HG03469 (cell line): ENCODE data around the gene GOSR2.
A peak's percentile ranks its signal among the peaks of the same experiment; 100 is the strongest.

Source experiments
- ATAC-seq: cut with Tn5 transposase; IDR thresholded peaks from one replicate; pipeline ENCODE4 v1.9.1; 2021; ENCODE audit warnings: mild to moderate bottlenecking, moderate library complexity, moderate number of reproducible peaks; ENCODE audit not compliant: unreplicated experiment

GOSR2 gene

GRCh38 chr17:46922804-46923635 lies at the start of gene GOSR2:
TSS of gene GOSR2 (plus strand) at chr17:46923160. CDS start at chr17:46923193, 33 bp downstream.
- ATAC-seq = peak; percentile 51

GRCh38 chr17:46873941-46874645 lies 48.9 kb upstream of the GOSR2 start:
- no peak for ATAC-seq

- ATAC-seq = no peak
These were observed 48.1 kb upstream of the GOSR2 start for GRCh38 chr17:46874906-46875305.

- no peak for ATAC-seq
These were observed 47.1 kb upstream of the GOSR2 start for GRCh38 chr17:46875849-46876352.

- no peak for ATAC-seq
These were observed 46.5 kb upstream of the GOSR2 start for GRCh38 chr17:46876353-46876887.

GRCh38 chr17:46876926-46877325 lies 46.0 kb upstream of the GOSR2 start:
- no peak for ATAC-seq

- ATAC-seq = no peak
These were observed 45.5 kb upstream of the GOSR2 start for GRCh38 chr17:46877466-46877865.

GRCh38 chr17:46878055-46878454 lies 44.9 kb upstream of the GOSR2 start:
- ATAC-seq = no peak

- ATAC-seq = no peak
These were observed 43.9 kb upstream of the GOSR2 start for GRCh38 chr17:46879101-46879500.

- ATAC-seq = no peak
These were observed 41.9 kb upstream of the GOSR2 start for GRCh38 chr17:46881015-46881414.

- no peak for ATAC-seq
These were observed 40.3 kb upstream of the GOSR2 start for GRCh38 chr17:46882666-46883065.

- no peak for ATAC-seq
These were observed 39.0 kb upstream of the GOSR2 start for GRCh38 chr17:46883871-46884520.

- ATAC-seq = no peak
These were observed 38.4 kb upstream of the GOSR2 start for GRCh38 chr17:46884552-46884951.

- ATAC-seq = no peak
These were observed 37.3 kb upstream of the GOSR2 start for GRCh38 chr17:46885415-46886309.

GRCh38 chr17:46886310-46886663 lies 36.7 kb upstream of the GOSR2 start:
- no peak for ATAC-seq

- no peak for ATAC-seq
These were observed 35.2 kb upstream of the GOSR2 start for GRCh38 chr17:46887717-46888116.

- no peak for ATAC-seq
These were observed 34.2 kb upstream of the GOSR2 start for GRCh38 chr17:46888727-46889126.

- no peak for ATAC-seq
These were observed 33.4 kb upstream of the GOSR2 start for GRCh38 chr17:46889519-46889918.

- no peak for ATAC-seq
These were observed 32.9 kb upstream of the GOSR2 start for GRCh38 chr17:46889992-46890564.

- ATAC-seq = no peak
These were observed 32.3 kb upstream of the GOSR2 start for GRCh38 chr17:46890638-46891037.
